PC-9 (cell line): ENCODE results near the gene ZNF264.
"Not testable (repeated sequence)": the region's sequence is repeated elsewhere in the genome, so short reads cannot be mapped to it uniquely, and the experiment has no call there.

Experiments used
- CTCF ChIP-seq: fragments of 200-600 bp; sonication (generic); conservative IDR thresholded peaks from 2 replicates; pipeline ENCODE4 v1.6.1; 2017; ENCODE audit warnings: mixed run types, antibody characterized with exemption, mild to moderate bottlenecking, moderate library complexity
- EZH2 ChIP-seq: fragments of 200-600 bp; sonication (generic); IDR thresholded peaks from 2 replicates; pipeline ENCODE4 v1.8.0; 2017; ENCODE audit warnings: antibody characterized with exemption, low read depth

GRCh38 chr19:57197874-57198273 is 6.6 kb downstream of the ZNF264 start:
- TF ChIP-seq CTCF, EZH2: not testable (repeated sequence)
